Naive B cell (primary cell): ENCODE results near the gene ZBTB40. TPM values are rescaled to one million over a fixed set of nuclear protein-coding genes. Genes with fewer than 3 reads are reported as not detected.

ENCODE experiments used
- ATAC-seq, 2 donors: fragments of 150-1000 bp; cut with Tn5 transposase; 2 replicates each; pipeline ENCODE4 v1.10.0; 2021; ENCODE audit warnings: low read depth in 2 of 2, mild to moderate bottlenecking in 2 of 2, moderate library complexity in 2 of 2
- DNase-seq: peaks from one replicate; pipeline ENCODE4 v3.0.0; 2022
- H3K27ac Mint-ChIP-seq, 6 donors: one replicate each; pipeline ENCODE4 v1.8.0; 2020 to 2022; ENCODE audit warnings: mild to moderate bottlenecking in 6 of 6, mixed read lengths in 6 of 6, moderate library complexity in 5 of 6, inconsistent platforms in 2 of 6
- H3K27me3 Mint-ChIP-seq, 3 donors: one replicate each; pipeline ENCODE4 v1.8.0; 2021 to 2022; ENCODE audit warnings: mixed read lengths in 3 of 3, mild to moderate bottlenecking in 1 of 3
- H3K36me3 Mint-ChIP-seq, 2 donors: one replicate each; pipeline ENCODE4 v1.8.0; 2020 to 2022; ENCODE audit warnings: mixed read lengths in 2 of 2, inconsistent platforms in 1 of 2, mild to moderate bottlenecking in 1 of 2
- H3K4me1 Mint-ChIP-seq, 3 donors: one replicate each; pipeline ENCODE4 v1.8.0; 2020 to 2022; ENCODE audit warnings: mixed read lengths in 3 of 3, inconsistent platforms in 1 of 3, mild to moderate bottlenecking in 1 of 3, moderate library complexity in 1 of 3
- H3K4me3 Mint-ChIP-seq, 8 donors: one replicate each; pipeline ENCODE4 v1.8.0; 2020 to 2022; ENCODE audit warnings: mild to moderate bottlenecking in 8 of 8, mixed read lengths in 8 of 8, moderate library complexity in 8 of 8, inconsistent platforms in 2 of 8
- H3K9me3 Mint-ChIP-seq, 7 donors: one replicate each; pipeline ENCODE4 v1.8.0; 2020 to 2022; ENCODE audit warnings: mixed read lengths in 7 of 7, mild to moderate bottlenecking in 5 of 7, inconsistent platforms in 2 of 7, moderate library complexity in 1 of 7
- polyA plus RNA-seq, 6 donors: library from polyadenylated mRNA; unstranded; fragments of 300-500 nt; fragmentation: Illumina TruSeq; gene quantifications; one replicate each; pipeline ENCODE4 v1.2.3, GENCODE V29; 2021; ENCODE audit warnings: low read depth in 6 of 6

ZBTB40 gene
- polyA plus RNA-seq, 6 donors from 2014 or later = 1.5 to 7.7 (median 3.4) TPM

GRCh38 chr1:22414244-22414751 lies 37.4 kb upstream of the ZBTB40 start:
- Mint-ChIP-seq H3K9me3 (peaks cover 0 to 7% (median 1%) of the 10 kb centered on the region in 7 donors), H3K27me3 (peaks cover 24 to 38% (median 24%) of the 10 kb centered on the region in 3 donors), H3K4me3 (no peak overlapping the region), H3K27ac (no peak overlapping the region), H3K4me1 (peaks cover 9 to 16% (median 10%) of the 10 kb centered on the region in 3 donors), H3K36me3 (peaks cover 0 to 7% of the 10 kb centered on the region in 2 donors)
- no peak for DNase-seq
- no peak for ATAC-seq

DNA sequence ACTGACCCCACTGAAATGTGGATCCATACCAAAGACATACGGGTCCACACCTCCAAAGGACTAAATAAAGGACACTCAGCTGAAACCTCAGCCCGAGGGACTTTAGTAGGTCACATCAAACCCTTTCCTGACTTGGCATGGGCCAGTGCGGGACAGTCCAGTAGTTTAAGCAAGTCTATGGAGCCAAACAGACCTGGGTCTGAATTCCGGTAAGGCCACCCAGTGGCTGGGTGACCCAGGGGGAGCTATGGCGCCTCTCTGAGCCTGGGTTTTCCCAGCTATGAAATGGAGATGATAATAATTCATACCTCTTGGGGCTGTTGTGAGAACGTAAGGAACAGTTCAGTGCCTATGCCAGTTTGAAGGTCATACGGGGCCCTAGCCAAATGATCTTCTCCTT lies 36.2 kb upstream of the ZBTB40 start:
- H3K9me3 Mint-ChIP-seq = peaks cover 0 to 7% (median 1%) of the 10 kb centered on the region in 7 donors
- H3K36me3 Mint-ChIP-seq = peaks cover 0 to 7% of the 10 kb centered on the region in 2 donors
- H3K27me3 Mint-ChIP-seq = peaks cover 35 to 46% (median 36%) of the 10 kb centered on the region in 3 donors
- H3K27ac Mint-ChIP-seq = no peak overlapping the region
- H3K4me3 Mint-ChIP-seq = no peak overlapping the region
- H3K4me1 Mint-ChIP-seq = peaks cover 9 to 19% (median 17%) of the 10 kb centered on the region in 3 donors
- ATAC-seq (no peak), DNase-seq (no peak)

- Mint-ChIP-seq H3K4me1 (peaks cover 9 to 19% (median 17%) of the 10 kb centered on the region in 3 donors), H3K36me3 (no peaks in the 10 kb centered on the region), H3K4me3 (no peak overlapping the region), H3K9me3 (no peaks in the 10 kb centered on the region), H3K27me3 (peaks cover 38 to 49% (median 43%) of the 10 kb centered on the region in 3 donors), H3K27ac (peak overlapping the region in 1 of 6 donors; percentile 44)
- ATAC-seq (peak; percentile 66 to 75), DNase-seq (peak; percentile 41)
Observed at GRCh38 chr1:22416555-22417454, 34.8 kb upstream of the ZBTB40 start.

- Mint-ChIP-seq H3K4me1 (peaks cover 9 to 19% (median 17%) of the 10 kb centered on the region in 3 donors), H3K36me3 (no peaks in the 10 kb centered on the region), H3K27me3 (peaks cover 43 to 52% (median 45%) of the 10 kb centered on the region in 3 donors), H3K27ac (no peak overlapping the region), H3K4me3 (no peak overlapping the region), H3K9me3 (no peaks in the 10 kb centered on the region)
- DNase-seq (no peak), ATAC-seq (no peak)
Observed at GRCh38 chr1:22417466-22417865, 34.2 kb upstream of the ZBTB40 start.

DNA sequence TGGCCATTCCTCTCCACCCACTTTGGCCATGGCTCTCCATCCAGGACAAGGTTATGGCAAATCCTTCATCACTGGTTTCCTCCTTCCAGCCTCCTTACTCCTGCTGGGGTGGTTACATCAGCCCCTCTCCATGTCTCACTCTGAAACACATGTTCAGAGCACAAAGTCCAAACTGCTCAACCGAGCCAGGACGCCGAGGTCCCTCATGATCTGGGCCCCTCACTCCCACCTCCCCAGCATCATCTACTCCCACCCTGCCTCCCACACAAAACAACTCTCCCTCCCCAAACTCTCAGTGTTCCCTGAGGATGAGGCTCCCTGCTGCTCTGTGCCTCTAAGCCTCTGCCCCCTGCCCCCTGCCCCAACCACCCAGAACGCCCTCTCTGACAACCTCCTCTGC lies 33.3 kb upstream of the ZBTB40 start:
- Mint-ChIP-seq H3K4me3 (peak overlapping the region in 1 of 8 donors; percentile 65), H3K36me3 (no peaks in the 10 kb centered on the region), H3K27ac (no peak overlapping the region), H3K27me3 (peaks cover 41 to 57% (median 49%) of the 10 kb centered on the region in 3 donors), H3K9me3 (no peaks in the 10 kb centered on the region), H3K4me1 (peaks cover 9 to 19% (median 17%) of the 10 kb centered on the region in 3 donors)
- no peak for DNase-seq
- ATAC-seq = no peak

- no peak for DNase-seq
- H3K4me1 Mint-ChIP-seq = peaks cover 9 to 19% (median 17%) of the 10 kb centered on the region in 3 donors
- H3K9me3 Mint-ChIP-seq = no peaks in the 10 kb centered on the region
- ATAC-seq = peak in 1 of 2 donors; percentile 46
- H3K4me3 Mint-ChIP-seq = no peak overlapping the region
- peaks cover 41 to 58% (median 51%) of the 10 kb centered on the region in 3 donors for H3K27me3 Mint-ChIP-seq
- H3K27ac Mint-ChIP-seq = no peak overlapping the region
- no peaks in the 10 kb centered on the region for H3K36me3 Mint-ChIP-seq
Observed at GRCh38 chr1:22418933-22419382, 32.7 kb upstream of the ZBTB40 start.

GRCh38 chr1:22420455-22421053 lies 31.1 kb upstream of the ZBTB40 start:
- ATAC-seq = peak; percentile 47 to 51
- Mint-ChIP-seq H3K4me3 (no peak overlapping the region), H3K27ac (no peak overlapping the region), H3K4me1 (peaks cover 9 to 19% (median 17%) of the 10 kb centered on the region in 3 donors), H3K36me3 (no peaks in the 10 kb centered on the region), H3K9me3 (no peaks in the 10 kb centered on the region), H3K27me3 (peaks cover 41 to 63% (median 51%) of the 10 kb centered on the region in 3 donors)
- peak; percentile 26 for DNase-seq

DNA sequence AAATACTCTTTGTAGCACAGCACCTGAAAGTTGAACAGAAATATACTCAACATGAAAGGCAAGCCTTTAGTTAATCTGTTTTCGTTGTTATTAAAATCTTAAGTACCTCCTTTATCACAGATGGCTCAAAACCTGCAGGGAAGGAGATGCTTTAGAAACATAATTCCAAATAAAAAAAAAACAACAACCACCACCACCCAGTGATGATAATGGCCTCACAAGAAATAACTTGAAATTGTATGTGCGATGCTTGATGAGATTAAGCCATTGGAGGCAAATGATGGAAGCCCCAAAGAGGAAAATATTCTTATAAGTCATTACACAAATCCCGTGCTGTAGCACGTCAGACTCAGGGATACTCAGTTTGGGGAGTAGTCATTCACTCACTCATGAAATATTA lies 24.9 kb upstream of the ZBTB40 start:
- Mint-ChIP-seq H3K4me3 (no peak overlapping the region), H3K36me3 (no peaks in the 10 kb centered on the region)

GRCh38 chr1:22428672-22429071 lies 23.0 kb upstream of the ZBTB40 start:
- peaks cover 0 to 5% (median 4%) of the 10 kb centered on the region in 7 donors for H3K9me3 Mint-ChIP-seq
- no peaks in the 10 kb centered on the region for H3K36me3 Mint-ChIP-seq
- H3K27me3 Mint-ChIP-seq = peaks cover 0 to 6% (median 0%) of the 10 kb centered on the region in 3 donors
- peaks cover 4 to 8% (median 7%) of the 10 kb centered on the region in 3 donors for H3K4me1 Mint-ChIP-seq
- peak; percentile 71 to 79 for ATAC-seq
- peak overlapping the region in 1 of 6 donors; percentile 33 for H3K27ac Mint-ChIP-seq
- H3K4me3 Mint-ChIP-seq = peak overlapping the region; percentile 50 to 90 (median 84)
- DNase-seq = peak; percentile 27

More for the DNA sequence above, 24.9 kb upstream of the ZBTB40 start:
- Mint-ChIP-seq H3K27ac (no peak overlapping the region), H3K27me3 (peaks cover 6 to 14% (median 13%) of the 10 kb centered on the region in 3 donors), H3K9me3 (peaks cover 0 to 5% (median 4%) of the 10 kb centered on the region in 7 donors), H3K4me1 (peaks cover under 1 to 5% (median 2%) of the 10 kb centered on the region in 3 donors)
- no peak for ATAC-seq
- DNase-seq = no peak

DNA sequence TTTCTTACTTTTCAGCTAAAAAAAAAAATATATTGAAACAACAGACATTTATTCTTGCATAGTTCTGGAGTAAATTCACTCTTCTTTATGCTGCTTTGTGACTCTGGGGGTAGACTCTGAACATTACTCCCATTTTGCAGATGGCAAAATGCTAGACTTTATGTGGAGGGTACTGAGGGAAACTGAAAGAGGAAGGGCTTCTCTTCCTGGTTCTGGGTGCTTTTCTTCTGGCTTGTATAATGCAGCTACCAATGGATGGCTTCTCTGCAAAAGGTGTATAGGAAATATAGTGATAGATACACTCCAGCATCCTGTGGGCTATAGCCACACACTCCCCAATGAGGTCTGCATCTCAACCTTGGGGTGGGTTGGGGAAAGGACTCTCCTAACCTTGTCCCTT lies 19.7 kb upstream of the ZBTB40 start:
- Mint-ChIP-seq H3K9me3 (peaks cover 0 to 5% (median 4%) of the 10 kb centered on the region in 7 donors), H3K27ac (no peak overlapping the region), H3K36me3 (no peaks in the 10 kb centered on the region), H3K27me3 (peaks cover 5 to 13% (median 12%) of the 10 kb centered on the region in 3 donors), H3K4me1 (peaks cover 4 to 8% (median 7%) of the 10 kb centered on the region in 3 donors), H3K4me3 (no peak overlapping the region)
- ATAC-seq (peak; percentile 30), DNase-seq (no peak)

DNA sequence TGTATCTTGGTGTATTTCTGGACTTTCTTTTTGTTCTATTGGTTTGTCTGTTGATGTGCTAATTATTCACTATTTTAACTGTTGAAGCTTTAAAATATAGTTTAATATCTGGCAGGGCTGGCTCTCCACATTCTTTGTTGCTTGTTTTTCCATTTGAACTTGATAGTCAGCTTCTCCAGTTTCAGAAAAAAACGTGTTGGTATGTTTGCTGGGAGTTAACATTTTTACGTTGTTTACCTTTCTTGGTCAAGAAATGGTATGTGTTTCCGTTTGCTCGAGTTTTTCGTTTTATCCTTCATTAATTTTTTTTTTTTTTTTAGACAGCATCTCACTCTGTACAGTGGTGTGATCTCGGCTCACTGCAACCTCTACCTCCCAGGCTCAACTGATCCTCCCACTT lies 16.9 kb upstream of the ZBTB40 start:
- peaks cover 4 to 7% (median 4%) of the 10 kb centered on the region in 3 donors for H3K4me1 Mint-ChIP-seq
- peaks cover 14 to 28% (median 21%) of the 10 kb centered on the region in 3 donors for H3K27me3 Mint-ChIP-seq
- H3K27ac Mint-ChIP-seq = no peak overlapping the region
- H3K4me3 Mint-ChIP-seq = no peak overlapping the region
- peaks cover 0 to 11% (median 7%) of the 10 kb centered on the region in 7 donors for H3K9me3 Mint-ChIP-seq
- peaks cover 0 to 6% of the 10 kb centered on the region in 2 donors for H3K36me3 Mint-ChIP-seq
- DNase-seq = no peak
- ATAC-seq = no peak

- DNase-seq = no peak
- no peak for ATAC-seq
- H3K4me3 Mint-ChIP-seq = no peak overlapping the region
- peaks cover 15 to 32% (median 25%) of the 10 kb centered on the region in 3 donors for H3K27me3 Mint-ChIP-seq
- peaks cover 14 to 15% of the 10 kb centered on the region in 2 donors for H3K36me3 Mint-ChIP-seq
- H3K27ac Mint-ChIP-seq = peak overlapping the region in 1 of 6 donors; percentile 21
- H3K4me1 Mint-ChIP-seq = peaks cover under 1 to 4% (median 2%) of the 10 kb centered on the region in 3 donors
- H3K9me3 Mint-ChIP-seq = peaks cover 3 to 31% (median 27%) of the 10 kb centered on the region in 7 donors
Observed at GRCh38 chr1:22436948-22437347, 14.7 kb upstream of the ZBTB40 start.

DNA sequence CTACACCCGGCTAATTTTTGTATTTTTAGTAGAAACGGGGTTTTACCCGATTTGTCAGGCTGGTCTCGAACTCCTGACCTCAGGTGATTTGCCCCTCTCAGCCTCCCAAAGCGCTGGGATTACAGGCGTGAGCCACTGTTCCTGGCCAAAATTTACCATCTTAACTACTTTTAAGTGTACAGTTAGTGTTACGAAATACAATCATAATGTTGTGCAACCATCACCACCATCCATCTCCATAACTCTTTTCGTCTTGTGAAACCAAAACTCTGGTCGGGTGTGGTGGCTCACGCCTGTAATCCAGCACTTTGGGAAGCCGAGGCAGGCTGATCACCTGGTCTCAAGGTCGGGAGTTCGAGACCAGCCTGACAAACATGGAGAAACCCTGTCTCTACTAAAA lies 14.1 kb upstream of the ZBTB40 start:
- H3K36me3 Mint-ChIP-seq = peaks cover 18 to 21% of the 10 kb centered on the region in 2 donors
- peaks cover 9 to 36% (median 27%) of the 10 kb centered on the region in 7 donors for H3K9me3 Mint-ChIP-seq
- H3K27ac Mint-ChIP-seq = no peak overlapping the region
- H3K27me3 Mint-ChIP-seq = peaks cover 19 to 38% (median 31%) of the 10 kb centered on the region in 3 donors
- ATAC-seq (no peak), DNase-seq (no peak)
- H3K4me3 Mint-ChIP-seq = no peak overlapping the region
- H3K4me1 Mint-ChIP-seq = no peaks in the 10 kb centered on the region
